H1 (cell line): Measurements from ENCODE around the gene GRAMD1B. TPM values are rescaled to one million over a fixed set of nuclear protein-coding genes. Genes with fewer than 3 reads are reported as not detected.

Experiments
- CTCF ChIA-PET: fragments of 300-600 bp; sonication (Branson Sonifier 250); formaldehyde crosslinking; loops from one replicate; lab custom pipeline; 2021; ENCODE audit not compliant: partially characterized antibody; lab: Charles Lee
- POLR2A ChIA-PET: fragments of 300-600 bp; sonication (Branson Sonifier 250); formaldehyde crosslinking; loops from one replicate; lab custom pipeline; 2021; ENCODE audit warnings: inconsistent platforms; ENCODE audit not compliant: partially characterized antibody; lab: Charles Lee
- DNase-seq, 2 experiments: peaks; one replicate each; pipeline versions ENCODE4 v3.0.0 to v3.0.0-alpha.2; 2010 to 2022; ENCODE audit warnings: low spot score in 2 of 2, low read depth in 1 of 2, mixed read lengths in 1 of 2
- FAIRE-seq: peaks from 2 replicates; lab custom pipeline; 2011; peaks lifted over from hg19 to GRCh38; lab: Jason Lieb, UNC
- H2AFZ ChIP-seq: 2 replicates; pipeline ENCODE4 v1.8.1; 2012; ENCODE audit warnings: low read length, inconsistent platforms
- H2AK5ac ChIP-seq: 2 replicates; pipeline ENCODE4 v1.6.1; 2013; ENCODE audit warnings: low read depth, low read length
- H2BK120ac ChIP-seq: replicated peaks from 2 replicates; pipeline ENCODE3; 2013; ENCODE audit warnings: low read depth, low read length, inconsistent platforms
- H2BK12ac ChIP-seq: 2 replicates; pipeline ENCODE4 v1.6.1; 2013; ENCODE audit warnings: low read depth, low read length
- H2BK15ac ChIP-seq: 2 replicates; pipeline ENCODE4 v1.6.1; 2013; ENCODE audit warnings: low read length
- H2BK20ac ChIP-seq: 2 replicates; pipeline ENCODE4 v1.6.1; 2013; ENCODE audit warnings: low read length
- H2BK5ac ChIP-seq: 2 replicates; pipeline ENCODE4 v1.6.1; 2013; ENCODE audit warnings: low read depth, low read length
- H3K14ac ChIP-seq: 2 replicates; pipeline ENCODE4 v1.6.1; 2013; ENCODE audit warnings: inconsistent platforms; ENCODE audit not compliant: insufficient read length
- H3K18ac ChIP-seq: 2 replicates; pipeline ENCODE4 v1.6.1; 2013; ENCODE audit warnings: low read length; ENCODE audit errors: extremely low read depth
- H3K23ac ChIP-seq: 2 replicates; pipeline ENCODE4 v1.6.1; 2013; ENCODE audit warnings: inconsistent platforms; ENCODE audit not compliant: insufficient read length
- H3K23me2 ChIP-seq: 2 replicates; pipeline ENCODE4 v1.6.1; 2013; ENCODE audit warnings: low read depth, low read length
- H3K27ac ChIP-seq: 2 replicates; pipeline ENCODE4 v1.6.1; 2011; ENCODE audit warnings: low read depth, low read length, inconsistent platforms
- H3K27me3 ChIP-seq, 4 experiments: replicated peaks in 1 of 4; 1 replicate in 1 of 4; 2 replicates in 3 of 4; pipeline versions ENCODE4 v1.6.1 to v1.8.1; 2011 to 2013; ENCODE audit warnings: low read length in 3 of 4, mild to moderate bottlenecking in 3 of 4, inconsistent platforms in 2 of 4, mixed read lengths in 2 of 4, moderate library complexity in 1 of 4; ENCODE audit not compliant: control insufficient read depth in 3 of 4, insufficient read depth in 3 of 4; ENCODE audit errors: extremely low read depth in 1 of 4
- H3K36me3 ChIP-seq, 4 experiments: 2 replicates each; pipeline versions ENCODE4 v1.6.1 to v1.8.1; 2011 to 2013; ENCODE audit warnings: mild to moderate bottlenecking in 4 of 4, low read length in 3 of 4, moderate library complexity in 2 of 4, control low read depth in 1 of 4, inconsistent platforms in 1 of 4; ENCODE audit not compliant: insufficient read depth in 4 of 4, control insufficient read depth in 2 of 4
- H3K4ac ChIP-seq: replicated peaks from 2 replicates; pipeline ENCODE3; 2013; ENCODE audit warnings: low read length, low read depth, mixed read lengths, inconsistent platforms; ENCODE audit not compliant: insufficient read length
- H3K4me1 ChIP-seq, 4 experiments: replicated peaks in 1 of 4; 1 replicate in 1 of 4; 2 replicates in 3 of 4; pipeline versions ENCODE4 v1.6.1 to v1.8.1; 2011 to 2013; ENCODE audit warnings: low read length in 3 of 4, inconsistent platforms in 2 of 4, mixed read lengths in 1 of 4; ENCODE audit not compliant: insufficient read depth in 4 of 4, control insufficient read depth in 3 of 4
- H3K4me2 ChIP-seq, 2 experiments: 2 replicates each; pipeline versions ENCODE4 v1.6.1 to v1.8.1; 2011 to 2013; ENCODE audit warnings: low read depth in 2 of 2, low read length in 2 of 2, control low read depth in 1 of 2, inconsistent platforms in 1 of 2, mild to moderate bottlenecking in 1 of 2; ENCODE audit not compliant: insufficient read depth in 1 of 2
- H3K4me3 ChIP-seq, 4 experiments: fragments of 200-600, 300-600 bp in 1 of 4; sonication (generic), shearing (Covaris generic), sonication (Bioruptor Twin) in 1 of 4; 2 replicates each; pipeline versions ENCODE4 v1.5.1 to v1.8.1; 2011 to 2016; ENCODE audit warnings: low read length in 4 of 4, low read depth in 3 of 4, control low read depth in 2 of 4, inconsistent platforms in 2 of 4, mild to moderate bottlenecking in 2 of 4, mixed read lengths in 1 of 4, moderate library complexity in 1 of 4; ENCODE audit not compliant: insufficient read depth in 2 of 4; ENCODE audit errors: extremely low read depth in 1 of 4
- H3K56ac ChIP-seq: replicated peaks from 2 replicates; pipeline ENCODE3; 2013; ENCODE audit warnings: low read depth, mild to moderate bottlenecking, mixed read lengths, low read length, inconsistent platforms; ENCODE audit not compliant: insufficient read length
- H3K79me1 ChIP-seq: 2 replicates; pipeline ENCODE4 v1.6.1; 2013; ENCODE audit warnings: low read depth, low read length, control low read depth
- H3K79me2 ChIP-seq, 2 experiments: 2 replicates each; pipeline versions ENCODE4 v1.6.1 to v1.8.1; 2012 to 2013; ENCODE audit warnings: low read length in 2 of 2, mild to moderate bottlenecking in 2 of 2, inconsistent platforms in 1 of 2; ENCODE audit not compliant: insufficient read depth in 2 of 2, control insufficient read depth in 1 of 2
- H3K9ac ChIP-seq, 4 experiments: replicated peaks in 1 of 4; 1 replicate in 1 of 4; 2 replicates in 3 of 4; pipeline versions ENCODE4 v1.6.1 to v1.8.1; 2011 to 2013; ENCODE audit warnings: low read depth in 3 of 4, low read length in 3 of 4, control low read depth in 2 of 4, mild to moderate bottlenecking in 2 of 4, moderate library complexity in 2 of 4, inconsistent platforms in 1 of 4; ENCODE audit errors: extremely low read depth in 1 of 4
- H3K9me3 ChIP-seq, 2 experiments: 2 replicates each; pipeline versions ENCODE4 v1.6.1 to v1.8.1; 2012 to 2013; ENCODE audit warnings: mild to moderate bottlenecking in 2 of 2, moderate library complexity in 2 of 2, control low read depth in 1 of 2, inconsistent platforms in 1 of 2, low read depth in 1 of 2, low read length in 1 of 2, mixed read lengths in 1 of 2; ENCODE audit not compliant: insufficient read depth in 2 of 2
- H4K20me1 ChIP-seq, 2 experiments: replicated peaks in 1 of 2; 2 replicates each; pipeline versions ENCODE3 to v1.8.1; 2011 to 2013; ENCODE audit warnings: inconsistent platforms in 2 of 2, low read length in 2 of 2, mild to moderate bottlenecking in 1 of 2; ENCODE audit not compliant: insufficient read depth in 2 of 2, control insufficient read depth in 1 of 2
- H4K5ac ChIP-seq: 2 replicates; pipeline ENCODE4 v1.6.1; 2013; ENCODE audit warnings: low read length, low read depth, mixed read lengths, inconsistent platforms; ENCODE audit not compliant: insufficient read length
- H4K8ac ChIP-seq: 2 replicates; pipeline ENCODE4 v1.8.0; 2013; ENCODE audit warnings: mild to moderate bottlenecking, moderate library complexity, low read length, inconsistent platforms; ENCODE audit not compliant: insufficient read depth; ENCODE audit errors: extremely low read depth
- H4K91ac ChIP-seq: replicated peaks from 2 replicates; pipeline ENCODE3; 2013; ENCODE audit warnings: low read length, mixed read lengths, inconsistent platforms; ENCODE audit not compliant: insufficient read length
- ATF3 ChIP-seq: IDR thresholded peaks from 2 replicates; pipeline ENCODE4 v1.6.1; 2011; ENCODE audit warnings: low read depth, mild to moderate bottlenecking, low read length; ENCODE audit not compliant: insufficient read depth
- CREB1 ChIP-seq: IDR thresholded peaks from 2 replicates; pipeline ENCODE4 v1.6.1; 2012; ENCODE audit warnings: inconsistent platforms
- CTCF ChIP-seq, 3 experiments: IDR thresholded peaks; 1 replicate in 2 of 3; 2 replicates in 1 of 3; pipeline versions ENCODE4 v1.5.1 to v1.6.1; 2011; ENCODE audit warnings: low read length in 3 of 3, mild to moderate bottlenecking in 3 of 3, inconsistent platforms in 2 of 3, low read depth in 1 of 3, moderate library complexity in 1 of 3; ENCODE audit not compliant: insufficient read depth in 1 of 3; ENCODE audit errors: control extremely low read depth in 1 of 3
- HDAC2 ChIP-seq, 2 experiments: fragments of 300-600 bp in 1 of 2; sonication (generic) in 1 of 2; IDR thresholded peaks; 2 replicates each; pipeline ENCODE4 v1.6.1; 2011 to 2012; ENCODE audit warnings: low read depth in 2 of 2, low read length in 2 of 2, mild to moderate bottlenecking in 2 of 2, moderate library complexity in 2 of 2, borderline replicate concordance in 1 of 2, inconsistent platforms in 1 of 2
- JUN ChIP-seq: IDR thresholded peaks from 2 replicates; pipeline ENCODE4 v1.6.1; 2011; ENCODE audit warnings: low read depth, mild to moderate bottlenecking, improper control_type of control experiment, low read length
- POLR2AphosphoS5 ChIP-seq: IDR thresholded peaks from 2 replicates; pipeline ENCODE4 v1.6.1; 2011; ENCODE audit warnings: low read depth, low read length
- RFX5 ChIP-seq: IDR thresholded peaks from 2 replicates; pipeline ENCODE4 v1.6.1; 2011; ENCODE audit warnings: low read depth, low read length, improper control_type of control experiment, borderline replicate concordance
- WGBS, 2 experiments: shearing (Covaris generic) in 1 of 2; methylation state at CpG; one replicate each; pipeline versions ENCODE4 v1.1.6 to v1.1.7; 2013 to 2015; ENCODE audit warnings: low lambda C conversion rate in 2 of 2, mixed read lengths in 2 of 2, inconsistent platforms in 1 of 2, low coverage in 1 of 2, missing lambda C conversion rate in 1 of 2; ENCODE audit not compliant: insufficient replicate concordance in 2 of 2, insufficient coverage in 1 of 2, insufficient read length in 1 of 2; ENCODE audit errors: extremely low coverage in 1 of 2, missing lambda C conversion rate in 1 of 2; 5-methylcytosine and 5-hydroxymethylcytosine counted together
- polyA plus RNA-seq, 7 experiments: library from polyadenylated mRNA; depleted of rRNA in 3 of 7; stranded (reverse) in 5 of 7; unstranded in 2 of 7; fragments of >200 nt in 5 of 7; fragments of 200-250 nt in 2 of 7; gene quantifications; 1 replicate in 5 of 7; 2 replicates in 1 of 7; 4 replicates in 1 of 7; pipeline versions ENCODE4 v1.2.1 to v1.2.3, GENCODE V29; 2011 to 2013; ENCODE audit warnings: missing spikeins in 2 of 7, mixed read lengths in 2 of 7
- total RNA-seq: library from RNA; stranded (reverse); fragmentation: NEBNext Ultra II Directional; extraction: Animal tissue kit (Norgen Biotek cat#: 25700); gene quantifications from 2 replicates; pipeline ENCODE4 v1.2.1, GENCODE V29; 2021

Gene GRAMD1B
- total and polyA plus RNA-seq, 2 of the 8 experiments (the other 6 are each of a cell fraction or from before 2014, with no cell fraction given): 10.1 to 21.2 TPM

- FAIRE-seq (no peak), DNase-seq (peak in 1 of 2 experiments; percentile 52)
- H4K20me1 ChIP-seq: no peaks in the 10 kb centered on the region
- H3K4me3 ChIP-seq: no peak overlapping the region
- peaks cover 12 to 22% (median 16%) of the 10 kb centered on the region in 4 experiments for H3K4me1 ChIP-seq
- peak overlapping the region; percentile 57 for H2AK5ac ChIP-seq
- CTCF ChIA-PET: interaction anchor here (0.9 to 11.3 kb wide), 14 partner anchors 8 to 258 kb away, joined by 3 to 67 read pairs (median 6); no protein-coding TSS in a partner anchor
- no peak overlapping the region for H2BK120ac ChIP-seq
- 59% methylated on average over 11 of the region's 11 CpGs; no CpG with 5 or more reads in 1 of the 2 experiments for WGBS, 2 experiments
- no peak overlapping the region for H3K27ac ChIP-seq
- H4K5ac ChIP-seq: peak overlapping the region; percentile 4
- H3K9ac ChIP-seq: 0 out of 7 replicates have a peak overlapping the region, but pooled peaks of 1 of the 4 experiments have one; percentile 20
- H4K8ac ChIP-seq: peak overlapping the region; percentile 3; the same call in 1 of the 2 replicates
- H3K79me1 ChIP-seq: no peaks in the 10 kb centered on the region; the same call in 1 of the 2 replicates
- H3K4me2 ChIP-seq: peak overlapping the region in 1 of 2 experiments; percentile 20; a peak in 1 of 4 replicates
- H2AFZ ChIP-seq: no peak overlapping the region; the same call in 1 of the 2 replicates
- peak overlapping the region; percentile 76; the same call in 1 of the 2 replicates for H2BK20ac ChIP-seq
- peak overlapping the region; percentile 76; the same call in 1 of the 2 replicates for H2BK5ac ChIP-seq
- H3K36me3 ChIP-seq: no peaks in the 10 kb centered on the region
- H2BK15ac ChIP-seq: peak overlapping the region; percentile 1
- no peak overlapping the region for H3K56ac ChIP-seq
- POLR2A ChIA-PET: interaction anchor here (1.1 kb wide), 1 partner anchor 10 kb away, joined by 3 read pairs; no protein-coding TSS in a partner anchor
- peak overlapping the region; percentile 69; the same call in 1 of the 2 replicates for H2BK12ac ChIP-seq
- H3K4ac ChIP-seq: peak overlapping the region; percentile 7
- 0 out of 4 replicates have a peak, but pooled peaks cover 0 to 8% of the 10 kb centered on the region in 2 experiments for H3K79me2 ChIP-seq
- no peaks in the 10 kb centered on the region for H3K23me2 ChIP-seq
- peak overlapping the region; percentile 77 for H4K91ac ChIP-seq
- peak overlapping the region; percentile 65; the same call in 1 of the 2 replicates for H3K18ac ChIP-seq
- no peaks in the 10 kb centered on the region for H3K9me3 ChIP-seq
- H3K14ac ChIP-seq: no peak overlapping the region
- no peak overlapping the region for H3K23ac ChIP-seq
- no peaks in the 10 kb centered on the region for H3K27me3 ChIP-seq
- TF ChIP-seq CREB1 (no peak), HDAC2 (IDR thresholded peaks at IDR 0.05; ENCODE audit: borderline replicate concordance in 1 of 2, low read depth in 2 of 2, low read length in 2 of 2) (no peak), CTCF (IDR thresholded peaks at IDR 0.05; ENCODE audit: control extremely low read depth in 1 of 3, insufficient read depth in 1 of 3, low read depth in 1 of 3, low read length in 3 of 3) (no peak), JUN (no peak), ATF3 (no peak), RFX5 (no peak), POLR2AphosphoS5 (no peak)
Measured at GRCh38 chr11:123519055-123519796, 89.2 kb downstream of the GRAMD1B start.
